ENCODE results near the gene SKA2.

SKA2 gene

DNA sequence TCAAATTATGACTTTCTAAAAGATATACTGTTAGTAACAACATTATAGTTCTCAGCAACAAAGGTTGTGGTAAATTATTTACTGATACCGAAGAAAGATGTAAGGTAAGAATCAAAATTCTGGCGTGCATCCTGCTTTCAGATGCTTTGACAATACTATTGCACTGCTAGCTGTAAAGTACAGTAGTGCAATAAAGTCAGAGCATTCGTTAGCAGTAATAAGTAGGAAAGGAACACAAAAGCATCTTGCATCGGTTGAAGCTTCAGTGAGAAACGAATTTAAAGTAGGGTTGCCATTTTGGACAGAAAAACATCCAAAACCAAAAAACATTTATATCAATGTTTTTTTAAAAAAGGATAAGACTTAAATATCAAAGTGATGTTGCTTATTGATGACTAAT is 4.0 kb downstream of the SKA2 start:
- TF ChIP-seq CTCF (IDR thresholded peaks at IDR 0.05): no peak

- TF ChIP-seq CTCF (IDR thresholded peaks at IDR 0.05): no peak
Observed at GRCh38 chr17:59149841-59150511, 5.0 kb downstream of the SKA2 start.

DNA sequence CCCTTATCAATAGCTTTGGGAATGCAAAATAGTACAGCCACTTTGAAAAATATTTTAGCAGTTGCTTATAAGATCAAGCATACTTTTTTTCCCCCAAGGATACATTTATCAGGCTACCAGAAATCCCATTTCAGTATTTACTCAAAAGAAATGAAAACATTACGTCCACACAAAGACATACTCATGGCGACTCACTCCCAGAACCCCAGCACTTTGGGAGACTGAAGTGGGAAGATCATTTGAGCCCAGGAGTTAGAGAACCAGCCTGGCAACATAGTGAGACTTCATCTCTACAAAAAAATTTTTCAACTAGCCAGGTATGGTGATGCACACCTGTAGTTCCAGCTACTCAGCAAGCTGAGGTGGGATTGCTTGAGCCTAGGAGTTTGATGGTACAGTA is 5.9 kb downstream of the SKA2 start:
- no peak for TF ChIP-seq CTCF (IDR thresholded peaks at IDR 0.05)

DNA sequence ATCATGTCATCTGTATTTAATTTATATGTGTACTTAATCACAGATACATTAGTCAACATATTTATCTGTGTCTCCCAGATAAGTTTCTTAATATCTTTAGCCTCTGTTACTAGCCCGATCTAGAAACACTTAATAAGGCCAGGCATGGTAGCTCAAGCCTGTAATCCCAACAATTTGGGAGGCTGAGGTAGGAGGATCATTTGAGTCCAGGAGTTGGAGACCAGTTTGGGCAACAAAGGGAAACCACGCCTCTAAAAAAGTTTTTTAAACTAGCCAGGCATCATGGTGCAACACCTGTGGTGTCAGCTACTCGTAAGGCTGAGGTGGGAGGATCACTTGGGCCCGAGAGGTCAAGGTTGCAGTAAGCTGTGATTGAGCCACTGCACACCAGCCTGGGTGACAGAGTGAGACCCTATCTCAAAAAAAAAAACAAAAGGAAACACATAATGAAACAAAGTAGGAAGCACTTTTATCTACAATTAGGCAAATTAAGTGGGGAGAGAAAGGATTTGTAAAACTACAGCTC is 9.4 kb downstream of the SKA2 start:
- no peak for TF ChIP-seq CTCF (IDR thresholded peaks at IDR 0.05)

- no peak for TF ChIP-seq CTCF (IDR thresholded peaks at IDR 0.05)
Observed at GRCh38 chr17:59141860-59142259, 13.1 kb downstream of the SKA2 start.

DNA sequence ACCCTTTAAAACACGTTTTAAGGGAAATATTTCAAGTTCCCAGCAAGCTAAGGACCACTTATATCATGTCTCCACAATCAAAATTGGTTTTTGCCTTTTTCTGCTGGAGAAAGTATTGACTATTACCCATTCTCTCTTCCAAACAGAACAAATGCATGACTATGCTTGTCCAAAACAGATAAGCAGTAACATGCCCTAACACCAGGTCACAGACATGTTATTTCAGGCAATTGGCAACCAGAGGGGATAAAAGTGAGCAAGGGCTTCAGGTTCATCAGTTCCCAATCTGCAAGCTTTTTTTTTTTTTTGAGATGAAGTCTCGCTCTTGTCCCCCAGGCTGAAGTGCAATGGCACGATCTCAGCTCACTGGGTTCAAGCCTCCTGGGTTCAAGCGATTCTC is 15.0 kb downstream of the SKA2 start:
- no peak for TF ChIP-seq CTCF (IDR thresholded peaks at IDR 0.05)

GRCh38 chr17:59131131-59131530 is 23.9 kb downstream of the SKA2 start:
- TF ChIP-seq CTCF (IDR thresholded peaks at IDR 0.05): no peak

DNA sequence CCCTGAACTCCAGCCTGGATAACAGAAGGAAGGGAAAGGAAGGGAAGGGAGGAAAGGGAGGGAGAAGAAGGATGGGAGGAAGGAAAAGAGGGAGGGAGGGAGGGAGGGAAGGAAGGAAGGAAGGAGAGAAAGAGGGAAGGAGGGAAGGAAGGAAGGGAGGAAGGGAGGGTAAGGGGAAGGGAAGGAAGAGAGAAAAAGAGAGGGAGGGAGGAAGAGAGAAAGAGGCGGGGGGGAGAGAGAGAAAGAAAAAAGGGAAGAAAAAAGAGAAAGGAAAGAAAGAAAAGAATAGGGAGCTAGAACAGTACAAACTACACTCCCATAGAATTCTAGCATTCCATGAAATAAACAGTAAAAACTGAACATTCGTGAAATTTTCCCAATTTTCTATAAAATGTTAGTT is 25.2 kb downstream of the SKA2 start:
- TF ChIP-seq CTCF (IDR thresholded peaks at IDR 0.05): no peak
